ENCODE data around the gene ITGA4.

The ITGA4 gene

DNA sequence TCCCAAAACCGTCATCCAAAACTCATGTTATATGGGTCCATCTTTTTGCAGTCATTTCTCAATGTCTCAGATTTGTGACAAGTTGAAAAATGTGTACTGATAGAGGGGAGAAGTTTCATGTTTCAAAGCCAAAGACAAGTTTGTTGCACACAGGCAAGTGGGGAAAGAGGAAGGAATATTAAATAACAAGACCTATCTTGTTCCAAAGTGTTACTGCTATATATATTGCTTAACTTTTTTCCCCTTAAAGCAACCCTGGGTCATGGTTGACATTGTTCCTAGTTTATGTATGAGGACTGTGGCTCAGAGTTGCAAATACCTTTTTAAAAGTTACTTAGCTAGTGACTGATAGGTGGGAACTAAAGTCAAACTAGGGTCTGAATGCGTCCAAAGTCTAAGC, 1.7 kb downstream of the ITGA4 start:
- DNase-seq (ENCODE audit: low read depth in 2 of 2), result no peak

GRCh38 chr2:181459621-181460021, 2.4 kb downstream of the ITGA4 start:
- DNase-seq (ENCODE audit: low read depth in 2 of 2), result no peak

- no peak for DNase-seq (ENCODE audit: low read depth in 2 of 2)
These were observed 4.1 kb downstream of the ITGA4 start for GRCh38 chr2:181461056-181461997.

DNA sequence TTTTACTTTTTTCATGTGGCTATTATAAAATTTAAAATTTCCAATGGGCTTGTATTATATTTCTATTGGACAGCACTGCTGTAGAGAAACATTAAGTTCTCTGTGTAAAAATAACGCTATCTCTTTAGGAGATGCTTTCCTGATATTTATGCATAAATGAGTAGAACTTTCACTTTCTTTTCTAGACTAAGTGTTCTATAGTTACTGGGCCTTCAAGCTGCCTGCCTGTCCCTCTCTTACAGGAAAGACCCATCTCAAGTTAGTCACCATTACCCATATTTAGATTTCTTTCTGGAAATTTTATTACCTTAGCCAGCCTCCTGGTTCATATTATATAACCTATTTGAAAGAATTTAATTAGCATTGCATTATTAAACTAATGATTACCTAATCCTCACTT, 4.8 kb downstream of the ITGA4 start:
- DNase-seq (ENCODE audit: low read depth in 2 of 2), result no peak

- DNase-seq (ENCODE audit: low read depth in 2 of 2), result no peak
These were observed 6.4 kb downstream of the ITGA4 start for GRCh38 chr2:181463588-181463987.

GRCh38 chr2:181464966-181465365, 7.8 kb downstream of the ITGA4 start:
- DNase-seq (ENCODE audit: low read depth in 2 of 2), result no peak

DNA sequence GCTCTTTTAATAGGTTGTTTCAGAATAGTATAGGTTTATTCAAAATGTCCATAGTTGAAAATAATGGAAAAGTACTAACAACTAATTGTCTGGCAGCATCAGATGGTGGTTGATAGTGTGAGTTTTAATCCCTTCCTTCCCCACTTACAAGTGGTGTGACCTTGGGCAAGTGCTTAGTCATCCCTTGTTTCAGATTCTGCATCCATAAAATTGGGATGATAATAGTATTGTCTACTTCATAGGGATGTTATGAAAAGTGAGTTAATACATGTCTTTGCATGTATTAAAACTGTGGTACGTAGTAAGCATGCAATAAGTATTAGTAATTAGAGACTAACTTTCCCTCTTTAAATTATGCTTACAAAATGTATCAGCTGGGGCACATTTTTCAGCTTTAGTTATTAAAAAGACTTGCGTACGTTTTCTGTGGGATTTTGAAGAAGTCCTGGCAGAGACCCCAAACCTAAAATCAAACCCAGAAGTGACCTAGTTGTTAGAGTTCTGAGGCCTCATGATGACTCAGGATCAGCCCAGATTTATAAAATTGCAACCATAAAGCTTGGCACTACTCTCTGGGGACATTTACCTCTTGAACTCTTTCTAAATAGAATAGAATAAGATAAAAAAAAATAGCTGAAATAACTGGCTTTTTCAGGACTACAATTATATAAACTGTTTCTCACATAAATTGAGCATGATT, 8.6 kb downstream of the ITGA4 start:
- no peak for DNase-seq (ENCODE audit: low read depth in 2 of 2)

DNA sequence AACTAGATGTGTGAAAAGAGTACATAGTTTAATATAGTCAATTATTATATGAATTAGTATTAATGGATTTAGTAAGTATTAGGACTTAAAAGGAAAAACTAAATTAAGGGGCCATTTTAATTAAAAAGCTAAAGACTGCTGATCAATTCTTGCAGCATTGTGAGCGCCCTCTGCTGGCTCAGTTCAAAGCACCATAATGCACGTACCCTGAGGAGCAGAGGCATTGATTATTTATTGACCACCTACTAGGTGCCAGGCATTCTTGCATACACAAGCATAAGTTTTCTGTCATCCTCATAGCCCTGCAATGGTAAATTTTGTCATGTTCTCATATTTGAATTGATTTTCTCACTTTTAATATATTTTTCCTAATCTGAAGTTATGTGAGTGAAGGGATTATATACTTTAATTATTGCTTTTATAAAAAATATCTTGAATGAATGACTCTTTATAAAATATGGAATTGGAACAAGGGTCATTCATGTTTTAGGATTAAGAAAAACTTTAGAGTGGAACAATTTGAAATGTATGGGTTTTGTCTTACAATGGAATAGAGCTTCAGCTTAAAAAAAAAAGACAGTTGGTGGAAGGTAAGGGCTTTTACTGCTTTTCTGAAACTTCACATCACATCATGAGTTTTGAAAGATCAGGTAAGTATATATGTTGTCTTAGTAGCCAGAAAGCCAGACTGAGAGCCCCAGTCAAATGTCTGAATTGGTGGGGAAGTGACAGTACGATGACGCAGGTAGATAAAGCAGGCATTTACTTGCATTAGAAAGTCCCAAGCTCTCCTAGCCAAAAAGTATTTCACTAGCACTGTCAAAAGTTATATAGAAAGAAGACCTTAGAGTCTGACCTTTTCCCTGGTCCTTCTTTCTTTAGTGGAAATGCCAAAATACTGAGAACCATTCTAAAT, 9.7 kb downstream of the ITGA4 start:
- peak in 1 of 2 donors; percentile 56 for DNase-seq (ENCODE audit: low read depth in 2 of 2)

- DNase-seq (ENCODE audit: low read depth in 2 of 2), result no peak
These were observed 11.0 kb downstream of the ITGA4 start for GRCh38 chr2:181467966-181468707.

GRCh38 chr2:181468811-181469210, 11.6 kb downstream of the ITGA4 start:
- no peak for DNase-seq (ENCODE audit: low read depth in 2 of 2)

DNA sequence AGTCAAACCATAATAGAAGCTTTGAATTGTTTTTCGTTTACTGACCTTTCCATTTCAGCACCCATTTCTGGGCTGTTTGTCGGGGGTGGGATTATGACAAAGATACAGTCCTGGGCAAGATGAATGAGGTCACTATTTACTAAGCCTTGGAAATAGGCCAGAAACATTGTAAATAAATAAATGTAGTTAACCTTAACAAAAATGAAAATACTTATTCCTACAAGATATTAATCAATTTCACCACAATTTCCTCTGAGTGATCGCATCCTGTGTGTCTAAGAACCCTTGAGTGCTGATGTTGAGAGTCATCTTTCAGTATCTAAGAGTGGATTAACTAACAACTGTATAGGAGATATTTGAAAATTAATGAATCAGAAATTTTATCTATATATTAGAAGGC, 14.0 kb downstream of the ITGA4 start:
- DNase-seq (ENCODE audit: low read depth in 2 of 2), result no peak

GRCh38 chr2:181471783-181472182, 14.6 kb downstream of the ITGA4 start:
- DNase-seq (ENCODE audit: low read depth in 2 of 2), result no peak

GRCh38 chr2:181472990-181473389, 15.8 kb downstream of the ITGA4 start:
- DNase-seq (ENCODE audit: low read depth in 2 of 2), result no peak

DNA sequence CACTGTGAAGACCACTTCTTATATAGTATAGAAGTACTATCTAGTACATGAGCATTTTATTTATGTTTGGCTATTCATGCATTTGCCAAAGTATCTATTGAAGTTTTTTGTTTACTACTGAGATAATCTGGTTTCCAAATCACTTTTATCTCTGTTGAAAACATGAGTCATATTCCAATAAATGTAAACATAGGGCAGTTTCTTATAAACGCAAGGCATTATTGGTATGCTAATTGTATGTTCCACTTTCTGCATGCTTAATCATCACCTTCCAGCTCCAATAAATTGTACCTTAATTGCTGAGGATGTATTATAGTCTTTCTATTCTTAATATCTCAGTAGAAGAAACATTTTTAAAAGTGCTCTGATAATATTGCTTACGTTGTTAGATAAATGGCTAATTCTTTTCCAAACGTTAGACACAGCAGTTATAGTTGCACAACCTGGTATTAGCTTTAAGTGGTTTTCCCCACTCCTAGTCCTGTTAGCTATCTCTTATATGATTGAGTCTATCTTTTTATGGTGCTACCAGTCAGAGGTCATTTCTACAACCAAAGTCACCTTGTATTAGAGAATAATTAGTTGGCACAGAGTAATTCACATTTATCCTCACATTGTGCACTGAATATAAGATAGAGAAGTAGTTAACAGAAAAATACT, 17.2 kb downstream of the ITGA4 start:
- DNase-seq (ENCODE audit: low read depth in 2 of 2), result no peak

DNA sequence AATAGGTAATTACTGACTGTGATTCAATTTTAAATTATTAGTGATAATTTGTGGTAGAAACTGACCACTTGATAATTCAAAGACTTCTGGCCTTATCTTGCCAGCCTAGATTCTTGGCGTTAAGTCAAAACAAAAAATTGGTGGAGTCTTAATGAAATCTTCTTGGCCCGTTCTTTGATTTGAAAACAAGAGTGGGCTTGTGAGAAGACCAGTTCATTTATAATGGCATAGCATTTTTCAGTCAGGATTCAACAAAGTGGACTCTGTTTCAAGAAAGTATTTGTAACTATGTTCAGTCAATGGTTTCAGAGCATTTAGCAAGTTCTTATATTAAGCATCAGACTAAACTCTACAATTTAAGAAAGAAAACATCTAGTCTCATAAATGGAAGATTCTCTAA, 26.0 kb downstream of the ITGA4 start:
- no peak for DNase-seq (ENCODE audit: low read depth in 2 of 2)

DNA sequence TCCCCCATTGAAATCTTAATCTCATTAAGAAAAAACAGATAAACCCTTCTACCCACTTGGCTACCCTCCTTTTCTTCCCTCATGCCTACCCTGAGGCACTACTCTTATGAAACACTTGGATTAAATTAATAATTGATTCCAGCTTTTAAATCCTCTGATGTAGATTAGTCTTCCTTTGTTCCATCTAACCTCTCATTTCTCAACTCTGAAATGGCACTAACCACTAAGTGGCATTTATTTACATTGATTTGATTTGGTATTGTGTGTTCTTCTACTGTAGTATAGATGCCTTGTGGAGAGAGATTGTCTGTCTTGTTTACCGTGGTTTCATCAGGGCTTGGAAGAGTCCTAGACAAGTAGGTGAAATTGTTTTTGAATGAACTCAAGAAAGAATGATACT, 26.7 kb downstream of the ITGA4 start:
- no peak for DNase-seq (ENCODE audit: low read depth in 2 of 2)

DNA sequence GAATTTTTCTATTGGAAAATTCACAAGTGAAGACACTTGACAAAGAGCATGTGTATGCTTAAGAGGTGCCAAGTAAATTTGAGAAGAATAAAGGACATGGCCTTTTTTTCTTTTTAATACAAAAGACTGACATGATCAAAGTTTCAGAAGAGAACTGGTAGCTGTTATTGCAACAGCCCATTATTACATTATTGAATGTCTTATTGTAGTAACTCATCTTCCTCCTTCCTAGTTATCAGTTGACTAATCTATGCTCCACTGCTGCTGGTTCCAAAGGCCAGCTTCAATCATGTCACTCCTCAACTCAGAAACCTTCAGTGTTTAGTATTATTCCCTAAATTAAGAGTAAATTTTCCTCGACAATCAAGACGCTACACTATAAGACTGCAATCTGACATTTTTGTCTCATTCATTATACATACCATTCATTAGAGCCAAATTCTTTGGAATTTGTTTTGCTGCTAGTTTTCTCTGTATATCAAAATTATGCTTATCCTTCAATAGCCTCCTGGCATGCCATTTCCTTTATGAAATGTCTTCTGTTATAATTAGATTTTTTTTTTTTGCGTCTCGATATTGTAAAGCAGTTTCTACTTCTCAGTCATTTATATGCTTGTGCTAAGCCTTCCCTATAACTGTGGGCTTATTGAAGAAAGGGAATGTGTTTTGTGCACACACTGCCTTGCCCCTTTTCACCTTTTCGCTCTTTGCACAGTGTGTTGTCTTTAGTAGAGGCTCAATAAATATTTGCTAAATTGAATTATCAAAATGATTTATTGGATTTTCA, 27.9 kb downstream of the ITGA4 start:
- DNase-seq (ENCODE audit: low read depth in 2 of 2), result no peak

- DNase-seq (ENCODE audit: low read depth in 2 of 2), result no peak
These were observed 28.4 kb downstream of the ITGA4 start for GRCh38 chr2:181485638-181485946.

DNA sequence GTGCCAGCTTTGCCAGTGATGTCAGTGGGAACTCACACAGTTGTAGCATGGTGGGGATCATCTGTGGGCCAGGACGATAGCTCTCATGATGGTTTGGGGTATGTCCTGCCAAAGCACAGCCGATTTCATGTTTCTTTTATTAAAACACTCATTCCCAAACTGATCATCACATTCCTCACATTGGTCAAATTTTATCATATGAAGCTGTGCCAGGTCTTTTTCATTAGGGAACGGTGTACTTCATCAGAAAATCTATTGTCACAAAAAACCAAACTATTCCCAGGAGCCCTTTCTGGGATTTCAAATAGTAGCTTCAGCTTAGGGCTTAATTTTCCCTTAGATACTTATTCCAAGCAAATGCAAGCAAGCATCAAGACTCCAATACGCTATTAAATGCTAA, 42.0 kb downstream of the ITGA4 start:
- DNase-seq (ENCODE audit: low read depth in 2 of 2), result no peak

DNA sequence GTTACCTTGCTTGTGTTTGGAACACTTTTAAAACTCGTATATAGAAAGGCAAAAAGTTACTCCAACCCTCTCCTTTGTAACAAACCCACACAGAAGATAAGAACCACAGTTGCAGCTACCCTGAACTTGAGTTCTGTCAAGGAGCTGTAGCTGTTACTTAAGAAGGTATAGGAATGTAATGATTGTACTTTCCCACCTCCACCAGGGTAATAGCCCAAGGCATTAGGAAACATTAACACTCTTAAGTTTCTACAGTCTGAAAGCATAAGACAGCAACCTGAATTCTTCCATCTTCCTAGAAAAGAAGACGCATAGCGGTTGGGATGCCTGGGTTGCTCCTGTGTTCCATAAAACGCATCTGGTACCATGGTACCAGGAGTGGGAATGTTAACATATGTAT, 43.0 kb downstream of the ITGA4 start:
- DNase-seq (ENCODE audit: low read depth in 2 of 2), result no peak
